HepG2 (cell line): ENCODE data around the gene PPP1R13B. TPM values are rescaled to one million over a fixed set of nuclear protein-coding genes. Genes with fewer than 3 reads are reported as not detected.

Experiments
- FOXC1 ChIP-seq: sonication (generic); formaldehyde crosslinking; IDR thresholded peaks from 2 replicates; pipeline ENCODE4 v1.8.0; 2022; ENCODE audit warnings: mild to moderate bottlenecking, missing genetic modification reagents, borderline replicate concordance
- HMG20A ChIP-seq: IDR thresholded peaks from 2 replicates; pipeline ENCODE4 v1.6.1; 2016; ENCODE audit warnings: borderline replicate concordance
- HNF1A ChIP-seq, 2 experiments: sonication (generic) in 1 of 2; formaldehyde crosslinking in 1 of 2; IDR thresholded peaks; 2 replicates each; pipeline versions ENCODE4 v1.4.0 to v1.6.1; 2016 to 2020; ENCODE audit warnings: borderline replicate concordance in 1 of 2, low read depth in 1 of 2, mild to moderate bottlenecking in 1 of 2, missing genetic modification reagents in 1 of 2
- HOMEZ ChIP-seq: IDR thresholded peaks from 2 replicates; pipeline ENCODE4 v1.6.1; 2016; ENCODE audit warnings: low read depth
- MTA1 ChIP-seq: sonication (generic); formaldehyde crosslinking; IDR thresholded peaks from 2 replicates; pipeline ENCODE4 v1.4.0; 2020; ENCODE audit warnings: missing genetic modification reagents, mild to moderate bottlenecking, borderline replicate concordance
- PITX1 ChIP-seq: sonication (generic); formaldehyde crosslinking; IDR thresholded peaks from 2 replicates; pipeline ENCODE4 v1.5.1; 2020; ENCODE audit warnings: mild to moderate bottlenecking, missing genetic modification reagents
- TEAD3 ChIP-seq: optimal IDR thresholded peaks from 2 replicates; pipeline ENCODE3; 2016; ENCODE audit warnings: borderline replicate concordance
- TMF1 ChIP-seq: sonication (generic); formaldehyde crosslinking; IDR thresholded peaks from 2 replicates; pipeline ENCODE4 v1.8.1; 2022; ENCODE audit warnings: low read depth, missing genetic modification reagents
- UBTF ChIP-seq: sonication (generic); formaldehyde crosslinking; IDR thresholded peaks from 2 replicates; pipeline ENCODE4 v1.4.0; 2020; ENCODE audit warnings: mild to moderate bottlenecking, missing genetic modification reagents
- ZMAT3 ChIP-seq: sonication (generic); formaldehyde crosslinking; conservative IDR thresholded peaks from 2 replicates; pipeline ENCODE4 v1.7.0; 2021; ENCODE audit warnings: missing genetic modification reagents
- ZNF350 ChIP-seq: sonication (generic); formaldehyde crosslinking; IDR thresholded peaks from 2 replicates; pipeline ENCODE4 v1.4.0; 2020; ENCODE audit warnings: mild to moderate bottlenecking, low read depth, missing genetic modification reagents, borderline replicate concordance
- ZNF687 ChIP-seq: sonication (generic); formaldehyde crosslinking; IDR thresholded peaks from 2 replicates; pipeline ENCODE4 v1.5.1; 2020; ENCODE audit warnings: mild to moderate bottlenecking, missing genetic modification reagents, moderate library complexity
- ZSCAN25 ChIP-seq: sonication (generic); formaldehyde crosslinking; IDR thresholded peaks from 2 replicates; pipeline ENCODE4 v1.8.0; 2022; ENCODE audit warnings: mild to moderate bottlenecking, missing genetic modification reagents
- ZSCAN29 ChIP-seq: sonication (generic); formaldehyde crosslinking; conservative IDR thresholded peaks from 2 replicates; pipeline ENCODE4 v1.4.0; 2020; ENCODE audit warnings: mild to moderate bottlenecking, missing genetic modification reagents
- polyA plus RNA-seq, 8 experiments: library from polyadenylated mRNA; depleted of rRNA in 3 of 8; stranded (reverse) in 7 of 8; unstranded in 1 of 8; fragments of >200 nt; fragmentation: Illumina TruSeq in 4 of 8; extraction: Trizol in 4 of 8; gene quantifications; 2 replicates each; pipeline versions ENCODE4 v1.2.1 to v1.2.3, GENCODE V29; 2011 to 2016; ENCODE audit warnings: low read depth in 4 of 8, missing spikeins in 1 of 8, mixed read lengths in 1 of 8; ENCODE audit not compliant: insufficient read depth in 1 of 8
- total RNA-seq, 5 experiments: library from RNA; depleted of rRNA; stranded (reverse); fragments of >200 nt; fragmentation: Illumina TruSeq; extraction: Trizol; gene quantifications; 2 replicates each; pipeline ENCODE4 v1.2.3, GENCODE V29; 2016; ENCODE audit warnings: low read depth in 1 of 5

PPP1R13B gene
- total and polyA plus RNA-seq, 2 of the 13 experiments (the other 11 are each of a cell fraction or from before 2014, with no cell fraction given) = 4.6 to 9.4 TPM

GRCh38 chr14:103861413-103862392, 14.3 kb upstream of the PPP1R13B start (continued):
- TF ChIP-seq HOMEZ (CRISPR knock-in tag) (no peak), ZSCAN29 (CRISPR knock-in tag) (0 out of 2 replicates have a peak, but pooled peaks have one; percentile 51), ZNF687 (CRISPR knock-in tag) (peak; percentile 43), ZSCAN25 (CRISPR knock-in tag) (peak; percentile 53; the same call in 1 of the 2 replicates), PITX1 (CRISPR knock-in tag) (0 out of 2 replicates have a peak, but pooled peaks have one; percentile 16), TMF1 (CRISPR knock-in tag) (no peak), ZMAT3 (CRISPR knock-in tag) (0 out of 2 replicates have a peak, but pooled peaks have one; percentile 27), HNF1A (IDR thresholded peaks at IDR 0.05; ENCODE audit: low read depth) (no peak), HNF1A (CRISPR knock-in tag; IDR thresholded peaks at IDR 0.05; ENCODE audit: borderline replicate concordance) (0 out of 2 replicates have a peak, but pooled peaks have one; percentile 19), UBTF (CRISPR knock-in tag) (0 out of 2 replicates have a peak, but pooled peaks have one; percentile 40), HMG20A (CRISPR knock-in tag) (no peak), FOXC1 (peak; percentile 51; the same call in 1 of the 2 replicates), TEAD3 (CRISPR knock-in tag) (peak; percentile 24), MTA1 (CRISPR knock-in tag) (0 out of 2 replicates have a peak, but pooled peaks have one; percentile 29), ZNF350 (CRISPR knock-in tag) (0 out of 2 replicates have a peak, but pooled peaks have one; percentile 37)
